Measurements from ENCODE around the gene BAIAP2. TPM values are rescaled to one million over a fixed set of nuclear protein-coding genes. Genes with fewer than 3 reads are reported as not detected.
A peak's percentile ranks its signal among the peaks of the same experiment; 100 is the strongest.

The BAIAP2 gene
- total and polyA plus RNA-seq, 10 of the 15 experiments (the other 5 are each of a cell fraction or from before 2014, with no cell fraction given): 0.15 to 1.2 (median 0.46) TPM; not detected in 2

DNA sequence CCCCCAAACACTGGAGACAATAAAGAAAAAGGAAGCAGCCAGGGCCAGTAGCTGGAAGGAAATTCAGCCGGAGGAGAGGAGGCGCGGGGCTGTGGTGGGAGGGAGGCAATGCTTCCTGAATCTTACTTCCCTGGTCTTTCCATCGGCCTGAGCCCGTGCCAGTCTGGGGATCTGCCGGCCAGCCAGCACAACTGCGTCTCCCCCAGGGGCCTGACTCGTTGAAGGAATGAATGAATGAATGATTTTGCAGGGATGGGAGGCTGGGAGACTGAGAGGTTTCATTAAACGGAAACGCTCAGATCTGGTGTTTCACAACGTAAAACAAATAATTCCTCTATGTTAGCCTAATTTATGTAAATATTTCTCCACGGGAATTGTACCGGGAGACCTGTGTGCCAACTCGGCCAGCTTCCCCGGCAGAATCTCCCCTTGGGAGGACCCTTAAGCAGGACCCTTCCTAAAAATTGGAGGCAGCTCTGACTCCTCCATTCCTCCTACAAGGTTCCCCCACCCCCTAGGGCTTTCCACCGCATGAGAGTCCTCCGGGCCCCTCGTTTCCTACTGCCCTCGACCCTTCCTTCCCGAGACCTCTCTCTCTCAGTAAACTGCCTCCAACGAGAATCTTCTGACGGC, 1.3 kb upstream of the BAIAP2 start:
- in situ Hi-C loops (cut with MboI): no loop called here
- peaks cover 5 to 11% of the 10 kb centered on the region in 2 experiments for H3K27me3 ChIP-seq (replicated peaks in 1 of 2; ENCODE audit: control insufficient read depth in 2 of 2, insufficient read depth in 2 of 2, low read length in 1 of 2)
- DNase-seq (ENCODE audit: low read depth, low spot score) (no peak), ATAC-seq (no peak), FAIRE-seq (no peak)
- H3K9ac ChIP-seq (ENCODE audit: control insufficient read depth, insufficient read depth, low read length): no peak overlapping the region
- H4K20me1 ChIP-seq (ENCODE audit: control insufficient read depth, insufficient read depth): no peaks in the 10 kb centered on the region
- SMC1A ChIA-PET (ENCODE audit: uncharacterized antibody, unreplicated experiment): no interaction called here
- 4% methylated on average over 22 of the region's 22 CpGs for WGBS (ENCODE audit: insufficient coverage, insufficient replicate concordance, low lambda C conversion rate, missing lambda C conversion rate)
- no TSS peak for BruUV-seq (replicated peaks)
- H3K27ac ChIP-seq (ENCODE audit: control insufficient read depth, insufficient read depth): no peak overlapping the region
- no peaks in the 10 kb centered on the region for H3K79me2 ChIP-seq (ENCODE audit: control insufficient read depth, insufficient read depth, low read length)
- no peaks in the 10 kb centered on the region for H3K36me3 ChIP-seq (ENCODE audit: control insufficient read depth in 2 of 2, insufficient read depth in 2 of 2, low read length in 1 of 2)
- no peak overlapping the region for H3K4me2 ChIP-seq (ENCODE audit: control insufficient read depth, insufficient read depth)
- POLR2A ChIA-PET: no interaction called here
- CTCF ChIA-PET: interaction anchor here (1.3 to 1.4 kb wide), 2 partner anchors 10 to 451 kb away, joined by 3 read pairs; no protein-coding TSS in a partner anchor
- intact Hi-C loops (cut with micrococcal nuclease; ENCODE audit: unreplicated experiment): no loop called here
- no peaks in the 10 kb centered on the region for H3K9me3 ChIP-seq (replicated peaks; ENCODE audit: control insufficient read depth, insufficient read depth, low read length)
- TF ChIP-seq ZNF24 (IDR thresholded peaks at IDR 0.05) (peak; percentile 71; the same call in 1 of the 2 replicates), ZNF207 (IDR thresholded peaks at IDR 0.05; ENCODE audit: borderline replicate concordance) (no peak)
- H2AFZ ChIP-seq (ENCODE audit: control insufficient read depth, low read depth, low read length): no peak overlapping the region
- H3K4me3 ChIP-seq: no peak overlapping the region
- RAD21 ChIA-PET (ENCODE audit: unreplicated experiment): no interaction called here
- H3K4me1 ChIP-seq (ENCODE audit: control insufficient read depth, insufficient read depth, low read length): no peaks in the 10 kb centered on the region

DNA sequence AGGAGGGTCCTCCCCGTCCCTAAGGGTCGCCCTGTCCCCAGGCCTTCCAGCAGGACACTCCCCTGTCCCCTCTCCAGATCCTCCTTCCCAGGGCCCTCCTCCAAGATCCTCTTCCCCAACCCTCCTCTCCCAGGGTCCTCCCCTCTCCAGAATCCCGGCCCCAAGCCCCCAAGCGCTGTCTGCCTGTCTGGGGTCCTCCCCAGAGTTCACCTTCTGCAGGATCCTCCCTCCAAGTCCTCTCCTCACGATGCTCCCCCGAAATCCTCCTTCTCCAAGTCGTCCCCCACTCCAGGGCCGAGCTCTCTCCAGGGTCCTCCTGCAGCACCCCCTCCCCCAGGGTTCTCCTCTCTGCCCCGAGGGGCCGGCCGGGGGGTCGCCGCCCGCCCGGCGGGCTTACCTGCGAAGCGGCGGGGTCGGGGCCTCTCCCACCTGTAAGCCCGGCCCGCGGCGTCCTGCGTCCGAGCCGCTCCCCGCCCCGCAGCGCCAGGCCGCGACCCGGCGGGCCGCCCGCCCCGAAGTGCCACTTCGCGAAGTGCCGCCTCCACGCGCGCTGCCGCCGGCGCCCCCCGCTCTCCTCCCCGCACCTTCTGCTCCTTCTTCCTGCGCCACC, 678 bp upstream of the BAIAP2 start:
- ChIA-PET CTCF (interaction anchor here (1.4 kb wide), 1 partner anchor 450 kb away, joined by 3 read pairs; no protein-coding TSS in a partner anchor), POLR2A (no interaction called here), RAD21 (ENCODE audit: unreplicated experiment) (no interaction called here), SMC1A (ENCODE audit: uncharacterized antibody, unreplicated experiment) (no interaction called here)
- Histone ChIP-seq H3K27ac (ENCODE audit: control insufficient read depth, insufficient read depth) (no peak overlapping the region), H3K4me3 (no peak overlapping the region), H4K20me1 (ENCODE audit: control insufficient read depth, insufficient read depth) (no peaks in the 10 kb centered on the region), H2AFZ (ENCODE audit: control insufficient read depth, low read depth, low read length) (no peak overlapping the region), H3K4me1 (ENCODE audit: control insufficient read depth, insufficient read depth, low read length) (no peaks in the 10 kb centered on the region), H3K4me2 (ENCODE audit: control insufficient read depth, insufficient read depth) (peak overlapping the region; percentile 55; the same call in 1 of the 2 replicates), H3K9ac (ENCODE audit: control insufficient read depth, insufficient read depth, low read length) (no peak overlapping the region), H3K9me3 (replicated peaks; ENCODE audit: control insufficient read depth, insufficient read depth, low read length) (no peaks in the 10 kb centered on the region), H3K27me3 (replicated peaks in 1 of 2; ENCODE audit: control insufficient read depth in 2 of 2, insufficient read depth in 2 of 2, low read length in 1 of 2) (peaks cover 5 to 11% of the 10 kb centered on the region in 2 experiments), H3K36me3 (ENCODE audit: control insufficient read depth in 2 of 2, insufficient read depth in 2 of 2, low read length in 1 of 2) (no peaks in the 10 kb centered on the region), H3K79me2 (ENCODE audit: control insufficient read depth, insufficient read depth, low read length) (no peaks in the 10 kb centered on the region)
- FAIRE-seq (no peak), DNase-seq (ENCODE audit: low read depth, low spot score) (no peak), ATAC-seq (peak; percentile 60)
- 3% methylated on average over 23 of the region's 49 CpGs for WGBS (ENCODE audit: insufficient coverage, insufficient replicate concordance, low lambda C conversion rate, missing lambda C conversion rate)
- no peak for TF ChIP-seq STAT1 (conservative IDR thresholded peaks at IDR 0.05)
- 0 out of 2 replicates have a peak, but pooled peaks have one; percentile 23 for TF ChIP-seq GATAD2B (conservative IDR thresholded peaks at IDR 0.05; ENCODE audit: low read depth)
- 0 out of 2 replicates have a peak, but pooled peaks have one; percentile 12 for TF ChIP-seq DPF2 (IDR thresholded peaks at IDR 0.05)
- TF ChIP-seq NR2F1 (conservative IDR thresholded peaks at IDR 0.05): 0 out of 2 replicates have a peak, but pooled peaks have one; percentile 34
- TF ChIP-seq SMAD5 (IDR thresholded peaks at IDR 0.05; ENCODE audit: low read depth): no peak
- 0 out of 2 replicates have a peak, but pooled peaks have one; percentile 12 for TF ChIP-seq IKZF1 (conservative IDR thresholded peaks at IDR 0.05)
- intact Hi-C loops (cut with micrococcal nuclease; ENCODE audit: unreplicated experiment) (no loop called here), in situ Hi-C loops (cut with MboI) (no loop called here)
- BruUV-seq (replicated peaks): no TSS peak
